ENCODE results near the gene PLEKHA5.

The PLEKHA5 gene

GRCh38 chr12:19191089-19191488, 61.6 kb downstream of the PLEKHA5 start:
- peaks cover 3% of the 10 kb centered on the region for H3K4me1 Mint-ChIP-seq
- no peak overlapping the region for H3K4me3 Mint-ChIP-seq
- DNase-seq, result no peak

GRCh38 chr12:19191563-19191962, 62.0 kb downstream of the PLEKHA5 start:
- no peak overlapping the region for H3K4me3 Mint-ChIP-seq
- no peak overlapping the region for H3K27ac Mint-ChIP-seq
- ATAC-seq (no peak), DNase-seq (no peak)
- H3K36me3 Mint-ChIP-seq (ENCODE audit: low read depth), result no peaks in the 10 kb centered on the region
- no peaks in the 10 kb centered on the region for H3K9me3 Mint-ChIP-seq
- peaks cover 3% of the 10 kb centered on the region for H3K4me1 Mint-ChIP-seq
- H3K27me3 Mint-ChIP-seq, result no peaks in the 10 kb centered on the region

More at GRCh38 chr12:19191089-19191488, 61.6 kb downstream of the PLEKHA5 start:
- H3K27me3 Mint-ChIP-seq, result no peaks in the 10 kb centered on the region
- H3K27ac Mint-ChIP-seq, result no peak overlapping the region
- ATAC-seq, result no peak
- H3K36me3 Mint-ChIP-seq (ENCODE audit: low read depth), result no peaks in the 10 kb centered on the region
- no peaks in the 10 kb centered on the region for H3K9me3 Mint-ChIP-seq

- no peak for ATAC-seq
- DNase-seq, result no peak
- H3K27ac Mint-ChIP-seq, result no peak overlapping the region
- no peaks in the 10 kb centered on the region for H3K27me3 Mint-ChIP-seq
- no peaks in the 10 kb centered on the region for H3K9me3 Mint-ChIP-seq
- no peak overlapping the region for H3K4me3 Mint-ChIP-seq
- no peaks in the 10 kb centered on the region for H3K4me1 Mint-ChIP-seq
- no peaks in the 10 kb centered on the region for H3K36me3 Mint-ChIP-seq (ENCODE audit: low read depth)
These were observed 63.2 kb downstream of the PLEKHA5 start for GRCh38 chr12:19192710-19193109.

- no peaks in the 10 kb centered on the region for H3K4me1 Mint-ChIP-seq
- no peak overlapping the region for H3K27ac Mint-ChIP-seq
- DNase-seq (no peak), ATAC-seq (no peak)
- H3K9me3 Mint-ChIP-seq, result no peaks in the 10 kb centered on the region
- H3K27me3 Mint-ChIP-seq, result no peaks in the 10 kb centered on the region
- no peaks in the 10 kb centered on the region for H3K36me3 Mint-ChIP-seq (ENCODE audit: low read depth)
- H3K4me3 Mint-ChIP-seq, result no peak overlapping the region
These were observed 65.4 kb downstream of the PLEKHA5 start for GRCh38 chr12:19194963-19195362.

GRCh38 chr12:19196959-19197630, 67.6 kb downstream of the PLEKHA5 start:
- no peak for DNase-seq
- Mint-ChIP-seq H3K27me3 (no peaks in the 10 kb centered on the region), H3K4me3 (no peak overlapping the region), H3K36me3 (ENCODE audit: low read depth) (no peaks in the 10 kb centered on the region), H3K9me3 (no peaks in the 10 kb centered on the region), H3K4me1 (no peaks in the 10 kb centered on the region), H3K27ac (no peak overlapping the region)
- ATAC-seq, result no peak

- no peaks in the 10 kb centered on the region for H3K9me3 Mint-ChIP-seq
- no peak overlapping the region for H3K27ac Mint-ChIP-seq
- no peaks in the 10 kb centered on the region for H3K4me1 Mint-ChIP-seq
- no peaks in the 10 kb centered on the region for H3K27me3 Mint-ChIP-seq
- H3K4me3 Mint-ChIP-seq, result no peak overlapping the region
- ATAC-seq (no peak), DNase-seq (no peak)
- H3K36me3 Mint-ChIP-seq (ENCODE audit: low read depth), result no peaks in the 10 kb centered on the region
These were observed 68.7 kb downstream of the PLEKHA5 start for GRCh38 chr12:19198272-19198671.

GRCh38 chr12:19199332-19199731, 69.8 kb downstream of the PLEKHA5 start:
- Mint-ChIP-seq H3K4me1 (no peaks in the 10 kb centered on the region), H3K4me3 (no peak overlapping the region), H3K27ac (no peak overlapping the region), H3K9me3 (no peaks in the 10 kb centered on the region), H3K27me3 (no peaks in the 10 kb centered on the region), H3K36me3 (ENCODE audit: low read depth) (no peaks in the 10 kb centered on the region)
- DNase-seq (no peak), ATAC-seq (no peak)

GRCh38 chr12:19200261-19200660, 70.7 kb downstream of the PLEKHA5 start:
- no peak overlapping the region for H3K27ac Mint-ChIP-seq
- no peaks in the 10 kb centered on the region for H3K27me3 Mint-ChIP-seq
- H3K9me3 Mint-ChIP-seq, result no peaks in the 10 kb centered on the region
- ATAC-seq, result no peak
- H3K4me1 Mint-ChIP-seq, result no peaks in the 10 kb centered on the region
- no peaks in the 10 kb centered on the region for H3K36me3 Mint-ChIP-seq (ENCODE audit: low read depth)
- no peak overlapping the region for H3K4me3 Mint-ChIP-seq
- DNase-seq, result no peak

GRCh38 chr12:19201661-19202060, 72.1 kb downstream of the PLEKHA5 start:
- no peaks in the 10 kb centered on the region for H3K27me3 Mint-ChIP-seq
- no peak overlapping the region for H3K27ac Mint-ChIP-seq
- no peaks in the 10 kb centered on the region for H3K4me1 Mint-ChIP-seq
- H3K4me3 Mint-ChIP-seq, result no peak overlapping the region
- DNase-seq, result no peak
- no peaks in the 10 kb centered on the region for H3K9me3 Mint-ChIP-seq
- H3K36me3 Mint-ChIP-seq (ENCODE audit: low read depth), result no peaks in the 10 kb centered on the region
- ATAC-seq, result no peak

- DNase-seq (no peak), ATAC-seq (no peak)
- no peaks in the 10 kb centered on the region for H3K27me3 Mint-ChIP-seq
- no peak overlapping the region for H3K4me3 Mint-ChIP-seq
- H3K36me3 Mint-ChIP-seq (ENCODE audit: low read depth), result no peaks in the 10 kb centered on the region
- no peaks in the 10 kb centered on the region for H3K9me3 Mint-ChIP-seq
- H3K4me1 Mint-ChIP-seq, result no peaks in the 10 kb centered on the region
- no peak overlapping the region for H3K27ac Mint-ChIP-seq
These were observed 73.5 kb downstream of the PLEKHA5 start for GRCh38 chr12:19203013-19203412.

GRCh38 chr12:19203539-19204506, 74.3 kb downstream of the PLEKHA5 start:
- no peak for ATAC-seq
- H3K4me1 Mint-ChIP-seq, result no peaks in the 10 kb centered on the region
- no peaks in the 10 kb centered on the region for H3K36me3 Mint-ChIP-seq (ENCODE audit: low read depth)
- H3K27me3 Mint-ChIP-seq, result no peaks in the 10 kb centered on the region
- peaks cover 4% of the 10 kb centered on the region for H3K9me3 Mint-ChIP-seq
- DNase-seq, result no peak
- no peak overlapping the region for H3K27ac Mint-ChIP-seq
- no peak overlapping the region for H3K4me3 Mint-ChIP-seq

GRCh38 chr12:19205120-19205519, 75.6 kb downstream of the PLEKHA5 start:
- H3K9me3 Mint-ChIP-seq, result peaks cover 6% of the 10 kb centered on the region
- no peaks in the 10 kb centered on the region for H3K27me3 Mint-ChIP-seq
- H3K27ac Mint-ChIP-seq, result no peak overlapping the region
- ATAC-seq (no peak), DNase-seq (no peak)
- no peak overlapping the region for H3K4me3 Mint-ChIP-seq
- no peaks in the 10 kb centered on the region for H3K4me1 Mint-ChIP-seq
- H3K36me3 Mint-ChIP-seq (ENCODE audit: low read depth), result no peaks in the 10 kb centered on the region

- Mint-ChIP-seq H3K4me3 (no peak overlapping the region), H3K4me1 (no peaks in the 10 kb centered on the region), H3K27me3 (no peaks in the 10 kb centered on the region), H3K36me3 (ENCODE audit: low read depth) (no peaks in the 10 kb centered on the region), H3K27ac (no peak overlapping the region), H3K9me3 (peaks cover 6% of the 10 kb centered on the region)
- DNase-seq (no peak), ATAC-seq (no peak)
These were observed 77.1 kb downstream of the PLEKHA5 start for GRCh38 chr12:19206493-19207077.

- Mint-ChIP-seq H3K9me3 (peaks cover 6% of the 10 kb centered on the region), H3K36me3 (ENCODE audit: low read depth) (no peaks in the 10 kb centered on the region), H3K4me3 (no peak overlapping the region), H3K27me3 (no peaks in the 10 kb centered on the region), H3K27ac (no peak overlapping the region), H3K4me1 (no peaks in the 10 kb centered on the region)
- DNase-seq, result no peak
- ATAC-seq, result no peak
These were observed 78.9 kb downstream of the PLEKHA5 start for GRCh38 chr12:19208456-19208855.

GRCh38 chr12:19209661-19210060, 80.1 kb downstream of the PLEKHA5 start:
- Mint-ChIP-seq H3K36me3 (ENCODE audit: low read depth) (no peaks in the 10 kb centered on the region), H3K9me3 (peaks cover 6% of the 10 kb centered on the region), H3K4me3 (no peak overlapping the region), H3K4me1 (no peaks in the 10 kb centered on the region), H3K27ac (no peak overlapping the region), H3K27me3 (no peaks in the 10 kb centered on the region)
- ATAC-seq, result no peak
- DNase-seq, result no peak
